H9 (cell line): ENCODE data around the gene SLAMF6. TPM values are rescaled to one million over a fixed set of nuclear protein-coding genes. Genes with fewer than 3 reads are reported as not detected.
A peak's percentile ranks its signal among the peaks of the same experiment; 100 is the strongest.

Experiments used
- DNase-seq: peaks from one replicate; pipeline ENCODE4 v3.0.0-alpha.2; 2017
- H2AFZ ChIP-seq: one replicate; pipeline ENCODE4 v1.6.1; 2013; ENCODE audit warnings: mild to moderate bottlenecking, low read length, control low read depth, moderate library complexity
- H2AK5ac ChIP-seq: 2 replicates; pipeline ENCODE4 v1.6.1; 2013; ENCODE audit warnings: low read length, control low read depth, mixed read lengths; ENCODE audit not compliant: insufficient read length
- H2BK120ac ChIP-seq: one replicate; pipeline ENCODE4 v1.6.1; 2013; ENCODE audit warnings: low read depth, mild to moderate bottlenecking, low read length, control low read depth, inconsistent platforms; ENCODE audit not compliant: poor library complexity, severe bottlenecking
- H2BK12ac ChIP-seq: 2 replicates; pipeline ENCODE4 v1.6.1; 2013; ENCODE audit warnings: low read length, control low read depth, mixed read lengths, low read depth; ENCODE audit not compliant: insufficient read length
- H2BK15ac ChIP-seq: 2 replicates; pipeline ENCODE4 v1.6.1; 2013; ENCODE audit warnings: low read depth, low read length, control low read depth
- H2BK20ac ChIP-seq: one replicate; pipeline ENCODE4 v1.6.1; 2013; ENCODE audit warnings: low read depth, mild to moderate bottlenecking, low read length, control low read depth, inconsistent platforms; ENCODE audit not compliant: poor library complexity, severe bottlenecking
- H2BK5ac ChIP-seq: 2 replicates; pipeline ENCODE4 v1.6.1; 2013; ENCODE audit warnings: low read length, control low read depth, mixed read lengths; ENCODE audit not compliant: insufficient read length
- H3K14ac ChIP-seq: 2 replicates; pipeline ENCODE4 v1.6.1; 2013; ENCODE audit warnings: low read length, control low read depth; ENCODE audit not compliant: insufficient read depth
- H3K18ac ChIP-seq: 2 replicates; pipeline ENCODE4 v1.6.1; 2013; ENCODE audit warnings: low read depth, mild to moderate bottlenecking, mixed read lengths, low read length, control low read depth; ENCODE audit not compliant: insufficient read length
- H3K23ac ChIP-seq: 2 replicates; pipeline ENCODE4 v1.6.1; 2013; ENCODE audit warnings: low read length, control low read depth, mixed read lengths, low read depth; ENCODE audit not compliant: insufficient read length
- H3K23me2 ChIP-seq: 2 replicates; pipeline ENCODE4 v1.6.1; 2013; ENCODE audit warnings: low read depth, mild to moderate bottlenecking, mixed read lengths, low read length, control low read depth; ENCODE audit not compliant: insufficient read length, poor library complexity, severe bottlenecking
- H3K27ac ChIP-seq: 2 replicates; pipeline ENCODE4 v1.5.1; 2013; ENCODE audit warnings: low read length, control low read depth, mixed read lengths, low read depth; ENCODE audit not compliant: insufficient read length
- H3K27me3 ChIP-seq: 2 replicates; pipeline ENCODE4 v1.6.1; 2013; ENCODE audit warnings: low read length, control low read depth, inconsistent platforms; ENCODE audit not compliant: insufficient read depth
- H3K4ac ChIP-seq: 2 replicates; pipeline ENCODE4 v1.6.1; 2013; ENCODE audit warnings: low read depth, mild to moderate bottlenecking, control low read depth, inconsistent platforms, low read length, moderate library complexity
- H3K4me1 ChIP-seq: 2 replicates; pipeline ENCODE4 v1.6.1; 2013; ENCODE audit warnings: low read length, control low read depth, inconsistent platforms; ENCODE audit not compliant: insufficient read depth
- H3K4me2 ChIP-seq: 2 replicates; pipeline ENCODE4 v1.6.1; 2013; ENCODE audit warnings: low read length, control low read depth, mixed read lengths; ENCODE audit not compliant: insufficient read length, insufficient read depth
- H3K56ac ChIP-seq: 2 replicates; pipeline ENCODE4 v1.6.1; 2013; ENCODE audit warnings: low read depth, mild to moderate bottlenecking, mixed read lengths, low read length, control low read depth; ENCODE audit not compliant: insufficient read length
- H3K79me1 ChIP-seq: 2 replicates; pipeline ENCODE4 v1.6.1; 2013; ENCODE audit warnings: low read depth, mild to moderate bottlenecking, moderate library complexity, low read length, control low read depth, inconsistent platforms; ENCODE audit not compliant: insufficient read depth, poor library complexity, severe bottlenecking
- H3K79me2 ChIP-seq: 2 replicates; pipeline ENCODE4 v1.6.1; 2013; ENCODE audit warnings: low read length, control low read depth, inconsistent platforms; ENCODE audit not compliant: insufficient read depth
- H3K9ac ChIP-seq: 2 replicates; pipeline ENCODE4 v1.6.1; 2013; ENCODE audit warnings: low read length, control low read depth, mixed read lengths; ENCODE audit not compliant: insufficient read length; ENCODE audit errors: extremely low read depth
- H3K9me3 ChIP-seq: one replicate; pipeline ENCODE4 v1.6.1; 2013; ENCODE audit warnings: low read depth, low read length, inconsistent platforms; ENCODE audit not compliant: control insufficient read depth
- H3T11ph ChIP-seq: one replicate; pipeline ENCODE4 v1.6.1; 2013; ENCODE audit warnings: mild to moderate bottlenecking, low read length, control low read depth, inconsistent platforms
- H4K20me1 ChIP-seq: one replicate; pipeline ENCODE4 v1.6.1; 2013; ENCODE audit not compliant: control insufficient read depth, insufficient read length, insufficient read depth
- H4K5ac ChIP-seq: 2 replicates; pipeline ENCODE4 v1.6.1; 2013; ENCODE audit warnings: low read depth, mild to moderate bottlenecking, mixed read lengths, low read length, control low read depth; ENCODE audit not compliant: insufficient read length
- H4K8ac ChIP-seq: replicated peaks from 2 replicates; pipeline ENCODE4 v1.6.1; 2013; ENCODE audit warnings: low read length, control low read depth, mixed read lengths, low read depth; ENCODE audit not compliant: insufficient read length
- H4K91ac ChIP-seq: 2 replicates; pipeline ENCODE4 v1.6.1; 2013; ENCODE audit warnings: low read depth, mild to moderate bottlenecking, moderate library complexity, mixed read lengths, low read length, control low read depth; ENCODE audit not compliant: insufficient read length
- H3K27ac Mint-ChIP-seq, 3 experiments: 2 replicates in 2 of 3; 3 replicates in 1 of 3; pipeline ENCODE4 v1.8.0; 2020 to 2021; ENCODE audit warnings: mixed read lengths in 3 of 3, mild to moderate bottlenecking in 1 of 3, moderate library complexity in 1 of 3
- H3K27me3 Mint-ChIP-seq: 2 replicates; pipeline ENCODE4 v1.8.0; 2021; ENCODE audit warnings: low read depth, mild to moderate bottlenecking, moderate library complexity, mixed read lengths
- H3K36me3 Mint-ChIP-seq, 3 experiments: 2 replicates in 2 of 3; 3 replicates in 1 of 3; pipeline ENCODE4 v1.8.0; 2020 to 2021; ENCODE audit warnings: low read depth in 3 of 3, mixed read lengths in 3 of 3; ENCODE audit not compliant: insufficient read depth in 1 of 3
- H3K4me1 Mint-ChIP-seq, 2 experiments: 2 replicates each; pipeline ENCODE4 v1.8.0; 2020; ENCODE audit warnings: mixed read lengths in 2 of 2
- H3K4me3 Mint-ChIP-seq, 2 experiments: 2 replicates in 1 of 2; 3 replicates in 1 of 2; pipeline ENCODE4 v1.8.0; 2020 to 2021; ENCODE audit warnings: mild to moderate bottlenecking in 2 of 2, mixed read lengths in 2 of 2, moderate library complexity in 1 of 2
- H3K9me3 Mint-ChIP-seq, 2 experiments: 2 replicates in 1 of 2; 3 replicates in 1 of 2; pipeline ENCODE4 v1.8.0; 2020; ENCODE audit warnings: mild to moderate bottlenecking in 2 of 2, mixed read lengths in 2 of 2, moderate library complexity in 1 of 2
- WGBS: extraction: QIAGEN DNeasy Blood & Tissue Kit; methylation state at CpG from one replicate; pipeline ENCODE4 v1.1.7; 2013; ENCODE audit warnings: missing lambda C conversion rate, low lambda C conversion rate, mixed read lengths; ENCODE audit not compliant: insufficient read length; ENCODE audit errors: extremely low coverage; 5-methylcytosine and 5-hydroxymethylcytosine counted together
- total RNA-seq: library from RNA; stranded (reverse); gene quantifications from 2 replicates; pipeline ENCODE4 v1.2.1, GENCODE V29; 2021
- TF ChIP-seq, protein P1 (sequence below): fragments of 200-600 bp; sonication (generic); conservative IDR thresholded peaks from 3 replicates; pipeline ENCODE4 v1.8.0; 2021; ENCODE audit warnings: antibody characterized with exemption, mild to moderate bottlenecking

The SLAMF6 gene
- total RNA-seq, 1 experiment from 2014 or later, result not detected

DNA sequence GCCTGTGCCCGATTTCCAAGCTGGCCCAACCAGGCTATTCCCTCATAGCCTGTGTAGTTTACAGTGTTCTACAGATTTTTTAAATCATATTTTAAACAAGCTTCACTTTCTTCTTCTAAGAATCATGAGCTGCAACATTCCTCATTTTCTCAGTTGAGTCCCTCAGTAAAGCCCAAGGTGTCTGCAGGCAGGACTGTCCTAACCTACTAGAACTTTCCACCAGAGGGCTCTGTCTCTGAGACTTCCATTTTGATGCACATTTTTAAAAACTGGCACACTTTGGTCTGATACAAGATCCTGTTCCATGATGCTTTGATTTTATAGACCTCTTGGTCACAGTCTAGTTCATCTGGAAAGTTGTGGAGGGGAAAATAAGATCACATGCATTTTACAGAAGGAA lies 21.6 kb upstream of the SLAMF6 start:
- no peak overlapping the region for H3K4ac ChIP-seq
- TF ChIP-seq, protein P1, sequence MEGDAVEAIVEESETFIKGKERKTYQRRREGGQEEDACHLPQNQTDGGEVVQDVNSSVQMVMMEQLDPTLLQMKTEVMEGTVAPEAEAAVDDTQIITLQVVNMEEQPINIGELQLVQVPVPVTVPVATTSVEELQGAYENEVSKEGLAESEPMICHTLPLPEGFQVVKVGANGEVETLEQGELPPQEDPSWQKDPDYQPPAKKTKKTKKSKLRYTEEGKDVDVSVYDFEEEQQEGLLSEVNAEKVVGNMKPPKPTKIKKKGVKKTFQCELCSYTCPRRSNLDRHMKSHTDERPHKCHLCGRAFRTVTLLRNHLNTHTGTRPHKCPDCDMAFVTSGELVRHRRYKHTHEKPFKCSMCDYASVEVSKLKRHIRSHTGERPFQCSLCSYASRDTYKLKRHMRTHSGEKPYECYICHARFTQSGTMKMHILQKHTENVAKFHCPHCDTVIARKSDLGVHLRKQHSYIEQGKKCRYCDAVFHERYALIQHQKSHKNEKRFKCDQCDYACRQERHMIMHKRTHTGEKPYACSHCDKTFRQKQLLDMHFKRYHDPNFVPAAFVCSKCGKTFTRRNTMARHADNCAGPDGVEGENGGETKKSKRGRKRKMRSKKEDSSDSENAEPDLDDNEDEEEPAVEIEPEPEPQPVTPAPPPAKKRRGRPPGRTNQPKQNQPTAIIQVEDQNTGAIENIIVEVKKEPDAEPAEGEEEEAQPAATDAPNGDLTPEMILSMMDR, result peak; percentile 58
- H3K56ac ChIP-seq, result no peak overlapping the region
- no peak overlapping the region for H4K8ac ChIP-seq
- H2BK5ac ChIP-seq, result no peak overlapping the region
- no peaks in the 10 kb centered on the region for H4K20me1 ChIP-seq
- no peak overlapping the region for H3K14ac ChIP-seq
- no peak overlapping the region for H2BK12ac ChIP-seq
- Mint-ChIP-seq H3K36me3 (no peaks in the 10 kb centered on the region), H3K9me3 (no peaks in the 10 kb centered on the region), H3K27ac (no peak overlapping the region), H3K4me1 (no peaks in the 10 kb centered on the region), H3K27me3 (peaks cover 2% of the 10 kb centered on the region; the same call in 1 of the 2 replicates), H3K4me3 (no peak overlapping the region)
- H3T11ph ChIP-seq, result no peak overlapping the region
- H2AK5ac ChIP-seq, result no peak overlapping the region
- no peak overlapping the region for H3K23ac ChIP-seq
- no CpG with 5 or more reads among the region's 1 CpG for WGBS
- H3K18ac ChIP-seq, result no peak overlapping the region
- H3K4me1 ChIP-seq, result no peaks in the 10 kb centered on the region
- H3K79me2 ChIP-seq, result no peaks in the 10 kb centered on the region
- no peak overlapping the region for H2BK20ac ChIP-seq
- no peak overlapping the region for H3K4me2 ChIP-seq
- H3K9me3 ChIP-seq, result no peaks in the 10 kb centered on the region
- H4K5ac ChIP-seq, result no peak overlapping the region
- no peak overlapping the region for H2BK15ac ChIP-seq
- H3K23me2 ChIP-seq, result no peaks in the 10 kb centered on the region
- no peaks in the 10 kb centered on the region for H3K79me1 ChIP-seq
- H2AFZ ChIP-seq, result no peak overlapping the region
- no peaks in the 10 kb centered on the region for H3K27me3 ChIP-seq
- no peak overlapping the region for H4K91ac ChIP-seq
- no peak overlapping the region for H3K27ac ChIP-seq
- DNase-seq, result no peak
- no peak overlapping the region for H2BK120ac ChIP-seq
- H3K9ac ChIP-seq, result no peak overlapping the region
